ENCODE results near the gene CYTH2. TPM values are rescaled to one million over a fixed set of nuclear protein-coding genes. Genes with fewer than 3 reads are reported as not detected.

The CYTH2 gene
- total RNA-seq, 4 donors from 2014 or later = 91.6 to 232 (median 139) TPM

DNA sequence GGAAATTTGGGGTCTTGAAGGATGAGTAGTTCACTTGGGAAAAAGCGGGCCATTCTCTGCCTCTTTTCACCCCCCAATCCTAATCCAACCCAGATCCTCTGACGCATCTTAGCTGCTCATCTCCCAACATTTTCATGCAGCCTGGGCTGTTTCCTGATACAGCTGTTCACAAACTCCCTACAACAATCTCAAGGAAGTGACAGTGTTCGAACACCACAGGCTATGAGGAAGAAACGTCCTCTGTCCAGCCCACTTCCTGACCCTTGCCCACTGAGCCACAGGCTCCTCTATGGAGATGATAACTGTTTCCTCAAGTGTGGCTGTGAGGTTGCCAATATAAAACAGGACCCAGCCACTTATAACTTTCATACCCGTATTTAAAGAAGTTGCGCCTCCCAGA is 26.2 kb downstream of the CYTH2 start:
- peak overlapping the region in 1 of 3 donors; percentile 4 for H3K27ac ChIP-seq
- no peaks in the 10 kb centered on the region for H3K9me3 ChIP-seq
- peaks cover 11 to 33% of the 10 kb centered on the region in 2 donors for H3K4me1 ChIP-seq
- intact Hi-C loops (cut with DNase I) = no loop called here
- H3K36me3 ChIP-seq = no peaks in the 10 kb centered on the region
- H3K4me3 ChIP-seq (replicated peaks in 1 of 3) = no peak overlapping the region
- DNase-seq = no peak
- H3K27me3 ChIP-seq = no peaks in the 10 kb centered on the region
- WGBS, 2 donors = 71 to 78% methylated on average over 6 of the region's 6 CpGs
- TF ChIP-seq, protein P1, sequence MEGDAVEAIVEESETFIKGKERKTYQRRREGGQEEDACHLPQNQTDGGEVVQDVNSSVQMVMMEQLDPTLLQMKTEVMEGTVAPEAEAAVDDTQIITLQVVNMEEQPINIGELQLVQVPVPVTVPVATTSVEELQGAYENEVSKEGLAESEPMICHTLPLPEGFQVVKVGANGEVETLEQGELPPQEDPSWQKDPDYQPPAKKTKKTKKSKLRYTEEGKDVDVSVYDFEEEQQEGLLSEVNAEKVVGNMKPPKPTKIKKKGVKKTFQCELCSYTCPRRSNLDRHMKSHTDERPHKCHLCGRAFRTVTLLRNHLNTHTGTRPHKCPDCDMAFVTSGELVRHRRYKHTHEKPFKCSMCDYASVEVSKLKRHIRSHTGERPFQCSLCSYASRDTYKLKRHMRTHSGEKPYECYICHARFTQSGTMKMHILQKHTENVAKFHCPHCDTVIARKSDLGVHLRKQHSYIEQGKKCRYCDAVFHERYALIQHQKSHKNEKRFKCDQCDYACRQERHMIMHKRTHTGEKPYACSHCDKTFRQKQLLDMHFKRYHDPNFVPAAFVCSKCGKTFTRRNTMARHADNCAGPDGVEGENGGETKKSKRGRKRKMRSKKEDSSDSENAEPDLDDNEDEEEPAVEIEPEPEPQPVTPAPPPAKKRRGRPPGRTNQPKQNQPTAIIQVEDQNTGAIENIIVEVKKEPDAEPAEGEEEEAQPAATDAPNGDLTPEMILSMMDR (IDR thresholded peaks at IDR 0.05) = no peak
- no peak for TF ChIP-seq POLR2A (IDR thresholded peaks at IDR 0.05)

- Histone ChIP-seq H3K4me1 (peaks cover 3 to 26% of the 10 kb centered on the region in 2 donors), H3K36me3 (no peaks in the 10 kb centered on the region), H3K27me3 (no peaks in the 10 kb centered on the region), H3K27ac (no peak overlapping the region), H3K9me3 (no peaks in the 10 kb centered on the region), H3K4me3 (replicated peaks in 1 of 3) (no peak overlapping the region)
- DNase-seq = no peak
- TF ChIP-seq POLR2A (IDR thresholded peaks at IDR 0.05) = no peak
- TF ChIP-seq, protein P1 (IDR thresholded peaks at IDR 0.05) = no peak
- intact Hi-C loops (cut with DNase I) = no loop called here
- WGBS, 2 donors = 55 to 69% methylated on average over 14 to 36 of the region's 45 CpGs
These were observed 28.0 kb downstream of the CYTH2 start for GRCh38 chr19:48496959-48497727.

- WGBS, 2 donors = 51 to 82% methylated on average over 22 to 38 of the region's 46 CpGs
- Histone ChIP-seq H3K9me3 (no peaks in the 10 kb centered on the region), H3K4me1 (peaks cover 3 to 31% of the 10 kb centered on the region in 2 donors), H3K27me3 (no peaks in the 10 kb centered on the region), H3K4me3 (replicated peaks in 1 of 3) (no peak overlapping the region), H3K27ac (no peak overlapping the region), H3K36me3 (no peaks in the 10 kb centered on the region)
- TF ChIP-seq, protein P1 (IDR thresholded peaks at IDR 0.05) = no peak
- TF ChIP-seq POLR2A (IDR thresholded peaks at IDR 0.05) = no peak
- intact Hi-C loops (cut with DNase I) = no loop called here
- DNase-seq = no peak
These were observed 28.8 kb downstream of the CYTH2 start for GRCh38 chr19:48497728-48498594.

GRCh38 chr19:48498595-48499311 is 29.6 kb downstream of the CYTH2 start:
- Histone ChIP-seq H3K9me3 (no peaks in the 10 kb centered on the region), H3K27me3 (no peaks in the 10 kb centered on the region), H3K4me3 (replicated peaks in 1 of 3) (no peak overlapping the region), H3K36me3 (no peaks in the 10 kb centered on the region), H3K27ac (no peak overlapping the region), H3K4me1 (peaks cover 3 to 31% of the 10 kb centered on the region in 2 donors)
- WGBS, 2 donors = 37 to 83% methylated on average over 6 to 17 of the region's 59 CpGs
- intact Hi-C loops (cut with DNase I) = no loop called here
- TF ChIP-seq, protein P1 (IDR thresholded peaks at IDR 0.05) = no peak
- TF ChIP-seq POLR2A (IDR thresholded peaks at IDR 0.05) = no peak
- DNase-seq = no peak
